Esophagus squamous epithelium (tissue), 5 donors: ENCODE data around the gene ST13. TPM values are rescaled to one million over a fixed set of nuclear protein-coding genes. Genes with fewer than 3 reads are reported as not detected.

ENCODE experiments used
- DNase-seq: peaks from one replicate; lab custom pipeline; 2025; lab: John Stamatoyannopoulos, UW
- H3K27ac ChIP-seq, 4 donors: fragments of 200-600 bp; sonication (generic); one replicate each; pipeline ENCODE4 v1.5.1; 2016 to 2019; ENCODE audit warnings: mild to moderate bottlenecking in 1 of 4
- H3K27me3 ChIP-seq, 4 donors: fragments of 200-600 bp; sonication (generic); 1 replicate in 3 of 4; 2 replicates in 1 of 4; pipeline versions ENCODE4 v1.5.1 to v1.6.0; 2017 to 2021; ENCODE audit warnings: antibody characterized with exemption in 1 of 4
- H3K36me3 ChIP-seq, 3 donors: fragments of 200-600 bp; sonication (generic); one replicate each; pipeline ENCODE4 v1.5.1; 2016 to 2019
- H3K4me1 ChIP-seq, 3 donors: fragments of 200-600 bp; sonication (generic); one replicate each; pipeline ENCODE4 v1.5.1; 2017 to 2019
- H3K4me3 ChIP-seq, 4 donors: fragments of 200-600 bp; sonication (generic); 1 replicate in 3 of 4; 2 replicates in 1 of 4; pipeline ENCODE4 v1.5.1; 2016 to 2019; ENCODE audit warnings: mild to moderate bottlenecking in 2 of 4, moderate library complexity in 1 of 4
- H3K9me3 ChIP-seq, 3 donors: fragments of 200-600 bp; sonication (generic); one replicate each; pipeline ENCODE4 v1.5.1; 2016 to 2019
- CTCF ChIP-seq, 6 experiments: fragments of 450-650 bp in 4 of 6; fragments of 200-600 bp in 2 of 6; sonication (generic) in 2 of 6; IDR thresholded peaks; one replicate each; pipeline ENCODE4 v1.5.1; 2016 to 2019; ENCODE audit warnings: antibody characterized with exemption in 6 of 6, mild to moderate bottlenecking in 4 of 6, moderate library complexity in 4 of 6
- POLR2A ChIP-seq, 4 donors: fragments of 450-650 bp; IDR thresholded peaks; one replicate each; pipeline ENCODE4 v1.6.1; 2017; ENCODE audit warnings: antibody characterized with exemption in 4 of 4, mild to moderate bottlenecking in 4 of 4, moderate library complexity in 3 of 4
- WGBS, 2 donors: methylation state at CpG; one replicate each; pipeline ENCODE4 v1.1.5; 2018; 5-methylcytosine and 5-hydroxymethylcytosine counted together
- intact Hi-C: fragments of 100-400 bp; cut with DNase I; formaldehyde crosslinking; loops from one replicate; pipeline ENCODE4 v1.15.0; 2022
- total RNA-seq, 4 donors: library from RNA; depleted of rRNA; stranded (reverse); fragments of >200 nt; gene quantifications; one replicate each; pipeline ENCODE4 v1.1.0, GENCODE V29; 2016
- donor health status: DM: yes; HTN: yes; CAD: no.

Gene ST13
- total RNA-seq, result 100 to 1,000 TPM in 2 of 4 donors, 10 to 100 TPM in 2; 56.2 to 189 (median 104) TPM

GRCh38 chr22:40856513-40857308 lies at the start of gene ST13, which contains the start of gene XPNPEP3:
ST13 (minus strand) TSS chr22:40856639; CDS start chr22:40856540, 99 bp downstream.
XPNPEP3 (plus strand) TSS chr22:40857148; CDS start chr22:40857182, 34 bp downstream.
- peak in 3 of 6 experiments; percentile 3 to 29 (median 6) for TF ChIP-seq CTCF (IDR thresholded peaks at IDR 0.05)
- TF ChIP-seq POLR2A (IDR thresholded peaks at IDR 0.05), result peak in 2 of 4 donors; percentile 61 to 77
- peak; percentile 81 for DNase-seq
- H3K4me1 ChIP-seq, result peaks cover 14 to 58% (median 40%) of the 10 kb centered on the region in 3 donors
- H3K27ac ChIP-seq, result peak within 1 kb of the TSS; percentile 93 to 99 (median 96)
- peaks cover 0 to 16% (median 0%) of the 10 kb centered on the region in 3 donors for H3K36me3 ChIP-seq
- peak within 1 kb of the TSS; percentile 72 to 91 (median 85) for H3K4me3 ChIP-seq
- no peaks in the 10 kb centered on the region for H3K27me3 ChIP-seq
- WGBS, 2 donors, result 0 to 3% methylated on average over 7 to 20 of the region's 63 CpGs
- intact Hi-C loops, result no loop called here
- no peaks in the 10 kb centered on the region for H3K9me3 ChIP-seq

GRCh38 chr22:40904101-40904500 lies 47.7 kb upstream of the ST13 start:
- no peak for DNase-seq
- TF ChIP-seq CTCF (IDR thresholded peaks at IDR 0.05) (no peak), POLR2A (IDR thresholded peaks at IDR 0.05) (no peak)
- WGBS, 2 donors, result 83 to 100% methylated on average over 1 of the region's 1 CpG
- H3K36me3 ChIP-seq, result peaks cover 0 to 55% (median 4%) of the 10 kb centered on the region in 3 donors
- H3K9me3 ChIP-seq, result no peaks in the 10 kb centered on the region
- intact Hi-C loops, result no loop called here
- H3K4me1 ChIP-seq, result peaks cover 0 to 2% (median 0%) of the 10 kb centered on the region in 3 donors
- H3K27ac ChIP-seq, result no peak overlapping the region
- H3K27me3 ChIP-seq, result no peaks in the 10 kb centered on the region
- no peak overlapping the region for H3K4me3 ChIP-seq

GRCh38 chr22:40898850-40899357 lies 42.5 kb upstream of the ST13 start:
- WGBS, 2 donors, result 25 to 36% methylated on average over 3 of the region's 3 CpGs
- Histone ChIP-seq H3K36me3 (peaks cover 0 to 24% (median 0%) of the 10 kb centered on the region in 3 donors), H3K27me3 (no peaks in the 10 kb centered on the region), H3K27ac (no peak overlapping the region), H3K4me1 (peaks cover 0 to 7% (median 0%) of the 10 kb centered on the region in 3 donors), H3K4me3 (no peak overlapping the region), H3K9me3 (no peaks in the 10 kb centered on the region)
- no peak for TF ChIP-seq POLR2A (IDR thresholded peaks at IDR 0.05)
- peak in 5 of 6 experiments; percentile 24 to 58 (median 38) for TF ChIP-seq CTCF (IDR thresholded peaks at IDR 0.05)
- intact Hi-C loops, result no loop called here
- no peak for DNase-seq

- intact Hi-C loops, result no loop called here
- no peak for TF ChIP-seq POLR2A (IDR thresholded peaks at IDR 0.05)
- TF ChIP-seq CTCF (IDR thresholded peaks at IDR 0.05), result no peak
Observed at GRCh38 chr22:40894417-40894816, 38.0 kb upstream of the ST13 start.

GRCh38 chr22:40890881-40891280 lies 34.4 kb upstream of the ST13 start:
- H3K36me3 ChIP-seq, result peaks cover 0 to 78% (median 8%) of the 10 kb centered on the region in 3 donors
- no peaks in the 10 kb centered on the region for H3K4me1 ChIP-seq
- H3K4me3 ChIP-seq, result no peak overlapping the region
- no peak overlapping the region for H3K27ac ChIP-seq
- H3K9me3 ChIP-seq, result no peaks in the 10 kb centered on the region
- no peaks in the 10 kb centered on the region for H3K27me3 ChIP-seq
- intact Hi-C loops, result no loop called here
- TF ChIP-seq POLR2A (IDR thresholded peaks at IDR 0.05) (no peak), CTCF (IDR thresholded peaks at IDR 0.05) (no peak)
- DNase-seq, result no peak
- 49 to 60% methylated on average over 3 of the region's 3 CpGs for WGBS, 2 donors

More at GRCh38 chr22:40894417-40894816, 38.0 kb upstream of the ST13 start:
- H3K27ac ChIP-seq, result no peak overlapping the region
- no peaks in the 10 kb centered on the region for H3K27me3 ChIP-seq
- DNase-seq, result no peak
- H3K4me3 ChIP-seq, result no peak overlapping the region
- 87 to 99% methylated on average over 4 of the region's 4 CpGs for WGBS, 2 donors
- peaks cover 0 to 47% (median 0%) of the 10 kb centered on the region in 3 donors for H3K36me3 ChIP-seq
- no peaks in the 10 kb centered on the region for H3K9me3 ChIP-seq
- H3K4me1 ChIP-seq, result peaks cover 0 to 7% (median 0%) of the 10 kb centered on the region in 3 donors
